NT2/D1 (cell line): ENCODE results near the gene CNOT4.

Experiments used
- YY1 ChIP-seq: IDR thresholded peaks from 2 replicates; pipeline ENCODE4 v1.6.1; 2011; ENCODE audit not compliant: insufficient read length, insufficient read depth
- ZNF274 ChIP-seq: IDR thresholded peaks from 2 replicates; pipeline ENCODE4 v1.6.1; 2011; ENCODE audit warnings: mild to moderate bottlenecking, low read depth, low read length

DNA sequence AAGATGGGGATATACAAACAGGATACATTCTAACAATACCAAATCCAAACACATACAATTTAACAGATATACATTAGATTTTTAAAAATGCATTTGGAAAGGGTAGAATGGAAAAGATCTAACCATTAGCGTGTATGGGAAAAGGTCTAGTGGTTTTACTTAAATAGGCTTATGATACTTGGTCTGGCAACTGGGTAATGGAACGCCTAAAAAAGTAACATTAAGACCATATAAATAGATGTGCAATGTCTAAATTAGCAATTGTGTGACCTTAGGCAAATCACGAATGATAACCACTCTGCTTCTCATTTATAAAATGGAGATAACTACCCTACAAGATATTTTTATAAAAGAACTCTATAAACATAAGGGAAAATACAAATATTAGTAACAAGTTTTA is 135.2 kb downstream of the CNOT4 start:
- no peak for TF ChIP-seq ZNF274
- TF ChIP-seq YY1, result no peak
